Left ventricle myocardium superior (tissue), 1 donor: ENCODE data around the gene CBY1. TPM values are rescaled to one million over a fixed set of nuclear protein-coding genes. Genes with fewer than 3 reads are reported as not detected.
"Not testable (repeated sequence)": the region's sequence is repeated elsewhere in the genome, so short reads cannot be mapped to it uniquely, and the experiment has no call there.

Experiments used
- ATAC-seq: fragments of 200-7000 bp; cut with Tn5 transposase; one replicate; pipeline ENCODE4 v1.9.1; 2020; ENCODE audit warnings: mild to moderate bottlenecking, moderate library complexity
- DNase-seq: peaks from one replicate; pipeline ENCODE4 v3.0.0-alpha.2; 2020
- intact Hi-C: fragments of 100-400 bp; cut with micrococcal nuclease; formaldehyde crosslinking; loops from one replicate; pipeline ENCODE4 v1.11.0; 2022
- total RNA-seq: library from RNA; stranded (reverse); fragmentation: NEBNext Ultra II Directional; extraction: Animal tissue kit (Norgen Biotek cat#: 25700); gene quantifications from one replicate; pipeline ENCODE4 v1.2.1, GENCODE V29; 2021
- donor health status: DM: no; HTN: yes; CAD: no; lungs with severe emphysema.

The CBY1 gene
- total RNA-seq, 1 donor from 2014 or later: 32.6 TPM

DNA sequence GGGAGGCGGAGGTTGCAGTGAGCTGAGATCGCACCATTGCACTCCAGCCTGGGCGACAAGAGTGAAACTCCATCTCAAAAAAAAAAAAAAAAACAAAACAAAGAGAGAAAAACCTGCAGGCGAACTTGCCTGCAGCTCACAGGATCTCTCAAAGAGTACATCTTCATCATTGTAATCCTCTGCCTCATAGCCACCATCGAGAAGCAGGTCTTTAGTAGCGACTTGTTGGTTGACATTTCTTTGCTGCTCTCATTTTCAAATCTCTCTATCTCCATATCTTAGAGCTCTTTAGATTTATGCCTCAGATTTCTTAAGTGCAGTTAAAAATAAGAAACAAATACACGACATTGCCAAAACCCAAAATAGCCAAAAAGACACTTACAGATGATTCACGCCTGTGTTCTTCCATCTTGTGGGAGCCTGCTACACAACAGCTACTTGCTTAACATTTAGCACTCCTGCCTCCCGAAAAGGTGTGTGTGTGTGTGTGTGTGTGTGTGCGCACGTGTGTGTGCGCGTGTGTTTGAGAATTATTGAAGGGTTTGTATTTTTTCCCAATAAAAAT lies 14.9 kb upstream of the CBY1 start:
- ATAC-seq (no peak), DNase-seq (no peak)
- intact Hi-C loops: no loop called here

DNA sequence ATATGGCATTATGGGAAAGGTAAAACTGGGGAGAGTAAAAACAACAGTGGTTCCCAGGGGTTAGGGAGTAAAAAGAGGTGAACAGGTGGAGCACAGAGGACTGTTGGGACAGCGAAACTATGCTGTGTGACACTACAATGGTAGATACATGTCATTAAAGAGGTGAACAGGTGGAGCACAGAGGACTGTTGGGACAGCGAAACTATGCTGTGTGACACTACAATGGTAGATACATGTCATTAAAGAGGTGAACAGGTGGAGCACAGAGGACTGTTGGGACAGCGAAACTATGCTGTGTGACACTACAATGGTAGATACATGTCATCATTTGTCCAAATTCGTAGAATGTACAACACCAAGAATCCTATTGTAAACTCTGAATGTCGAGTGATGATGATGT lies 12.2 kb upstream of the CBY1 start:
- ATAC-seq, DNase-seq, intact Hi-C loops: not testable (repeated sequence)

DNA sequence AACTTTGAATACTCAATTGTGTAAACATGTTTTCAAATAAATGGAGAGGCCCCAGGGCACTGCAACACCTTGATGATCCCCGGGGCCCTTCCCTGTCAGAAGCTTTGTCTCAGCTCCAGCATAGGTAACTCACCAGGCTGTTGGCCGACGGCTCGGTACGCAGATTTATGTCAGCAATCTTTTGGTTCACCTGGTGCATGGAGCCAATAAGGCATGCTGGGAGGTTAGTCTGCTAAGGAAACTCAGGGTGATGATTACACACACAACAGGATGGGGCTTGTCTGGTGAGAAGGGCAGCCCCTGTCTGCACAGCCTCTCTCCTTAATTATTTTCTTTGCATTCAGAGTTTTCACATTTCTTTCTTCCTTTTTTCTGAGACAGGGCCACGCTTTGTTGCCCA lies 11.0 kb upstream of the CBY1 start:
- DNase-seq (no peak), ATAC-seq (no peak)
- intact Hi-C loops: no loop called here

GRCh38 chr22:38649841-38650522 lies 6.5 kb upstream of the CBY1 start:
- intact Hi-C loops: no loop called here
- ATAC-seq (no peak), DNase-seq (no peak)

GRCh38 chr22:38652859-38653258 lies 3.6 kb upstream of the CBY1 start:
- ATAC-seq: no peak
- DNase-seq: no peak
- intact Hi-C loops: no loop called here

GRCh38 chr22:38653741-38654140 lies 2.7 kb upstream of the CBY1 start:
- no peak for ATAC-seq
- intact Hi-C loops: no loop called here

DNA sequence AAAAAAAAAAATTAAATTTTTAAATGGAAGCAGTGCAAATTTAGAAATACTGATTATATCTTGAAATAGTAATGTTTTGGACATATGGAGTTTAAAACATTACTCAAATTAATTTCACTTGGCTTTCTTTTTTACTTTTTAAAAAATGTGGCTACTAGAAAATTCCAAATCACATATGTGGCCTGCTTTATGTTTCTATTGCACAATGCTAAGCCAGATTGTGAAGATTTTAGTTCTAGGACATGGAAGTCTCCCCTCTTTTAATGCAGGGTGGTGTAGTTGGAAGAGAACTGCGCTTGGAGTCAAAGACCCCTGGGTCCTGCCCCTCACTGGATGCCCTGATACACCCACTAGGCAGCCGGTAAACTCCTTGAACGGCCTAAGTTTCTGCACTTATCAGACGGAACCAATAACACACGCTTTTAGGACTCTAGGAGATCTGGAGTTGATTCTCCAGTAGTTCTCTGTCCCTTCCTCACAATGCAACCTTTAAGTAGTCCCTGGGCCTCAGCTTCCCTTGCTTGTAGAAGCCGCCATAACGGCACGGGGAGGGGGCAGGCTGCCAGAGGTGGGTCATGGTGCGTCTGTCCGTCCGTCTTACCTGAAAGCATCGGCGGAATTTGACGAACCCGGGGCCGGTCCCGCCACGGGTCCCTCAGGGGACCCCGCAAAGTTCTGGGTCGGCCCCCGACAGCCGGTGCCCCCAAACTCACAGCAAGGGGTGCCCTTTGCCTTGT lies 751 bp upstream of the CBY1 start:
- ATAC-seq (peak; percentile 5), DNase-seq (no peak)
- intact Hi-C loops: no loop called here

More at GRCh38 chr22:38653741-38654140, 2.7 kb upstream of the CBY1 start:
- DNase-seq: no peak

GRCh38 chr22:38657045-38657909 lies 839 bp downstream of the CBY1 start:
- ATAC-seq: peak; percentile 6
- no peak for DNase-seq
- intact Hi-C loops: no loop called here

GRCh38 chr22:38674888-38675287 lies 18.4 kb downstream of the CBY1 start:
- peak; percentile 28 for ATAC-seq
- no peak for DNase-seq
- intact Hi-C loops: no loop called here

DNA sequence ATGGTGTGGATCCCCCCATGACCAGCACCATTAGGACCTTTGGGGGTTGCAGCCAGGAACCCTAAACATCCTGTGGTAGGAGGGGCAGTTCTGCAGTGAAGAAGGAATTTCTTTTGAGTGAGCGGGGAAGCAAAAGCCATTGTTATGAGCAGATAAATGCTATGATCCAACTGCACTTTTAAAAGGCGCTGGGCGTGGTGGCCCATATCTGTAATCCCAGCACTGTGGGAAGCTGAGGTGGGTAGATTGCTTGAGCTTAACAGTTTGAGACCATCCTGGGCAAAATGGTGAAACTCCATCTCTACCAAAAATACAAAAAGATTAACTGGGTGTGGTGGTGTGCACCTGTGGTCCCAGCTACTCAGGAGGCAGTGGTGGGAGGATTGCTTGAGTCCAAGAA lies 19.4 kb downstream of the CBY1 start:
- DNase-seq: no peak
- no peak for ATAC-seq
- intact Hi-C loops: no loop called here

DNA sequence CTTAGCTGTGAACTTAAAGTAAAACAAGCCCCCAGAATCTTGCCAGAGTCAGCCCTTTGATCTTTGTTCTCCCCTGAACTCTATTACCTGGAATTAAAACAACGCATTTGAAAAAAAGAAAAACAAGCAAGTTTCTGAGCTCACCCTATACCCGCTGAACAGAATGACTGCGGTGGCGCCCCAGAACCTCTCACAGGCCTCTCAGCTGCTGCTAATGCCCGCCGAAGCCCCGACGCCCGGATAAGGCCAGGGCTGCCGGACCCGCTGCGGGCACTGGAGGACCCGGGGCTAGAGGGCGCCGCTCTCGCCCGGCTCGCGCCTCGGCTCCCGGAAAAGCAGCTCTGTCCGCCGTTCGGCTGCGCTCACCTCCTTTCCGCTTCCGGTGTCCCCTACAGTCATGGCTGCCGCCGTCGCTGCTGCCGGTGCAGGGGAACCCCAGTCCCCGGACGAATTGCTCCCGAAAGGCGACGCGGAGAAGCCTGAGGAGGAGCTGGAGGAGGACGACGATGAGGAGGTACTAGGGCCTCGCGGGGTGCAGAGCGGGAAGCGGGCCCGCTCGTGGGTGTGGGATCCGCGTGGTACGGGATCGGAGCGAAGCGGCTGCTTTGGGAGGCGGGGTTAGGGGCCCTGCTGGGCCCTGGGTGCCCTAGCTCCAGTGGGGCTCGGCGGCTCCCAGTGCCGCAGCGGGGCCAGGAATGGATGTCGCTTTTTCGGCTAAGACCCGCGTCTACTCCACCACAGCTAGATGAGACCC lies 25.3 kb downstream of the CBY1 start, which contains the start of gene TOMM22:
TSS of gene TOMM22 (plus strand) at position 376 of the 754 bp plus-strand sequence. CDS start at position 398, 22 bp downstream.
- intact Hi-C loops: no loop called here
- DNase-seq (peak; percentile 93), ATAC-seq (peak; percentile 99)

GRCh38 chr22:38684895-38685294 lies 28.5 kb downstream of the CBY1 start:
- ATAC-seq: no peak
- intact Hi-C loops: no loop called here

GRCh38 chr22:38685761-38686160 lies 29.3 kb downstream of the CBY1 start:
- intact Hi-C loops: no loop called here
- DNase-seq: no peak
- ATAC-seq: no peak

More at GRCh38 chr22:38684895-38685294, 28.5 kb downstream of the CBY1 start:
- no peak for DNase-seq

- no peak for DNase-seq
- no peak for ATAC-seq
- intact Hi-C loops: no loop called here
Measured at GRCh38 chr22:38689651-38690050, 33.2 kb downstream of the CBY1 start.

- DNase-seq (no peak), ATAC-seq (no peak)
- intact Hi-C loops: no loop called here
Measured at GRCh38 chr22:38694049-38694448, 37.6 kb downstream of the CBY1 start.

- ATAC-seq: no peak
- no peak for DNase-seq
- intact Hi-C loops: no loop called here
Measured at GRCh38 chr22:38694940-38695339, 38.5 kb downstream of the CBY1 start.

GRCh38 chr22:38696606-38697424 lies 40.4 kb downstream of the CBY1 start:
- no peak for ATAC-seq
- intact Hi-C loops: no loop called here
- DNase-seq: no peak
